OCI-LY7 (cell line): Measurements from ENCODE around the gene KDM1A.

ENCODE experiments used
- EZH2phosphoT487 ChIP-seq: fragments of 200-600 bp; sonication (generic); IDR thresholded peaks from 2 replicates; pipeline ENCODE4 v1.6.1; 2018; ENCODE audit warnings: low read depth, borderline replicate concordance, mild to moderate bottlenecking, mixed run types, antibody characterized with exemption, low read length, moderate library complexity, mixed read lengths
- TF ChIP-seq, protein P1 (sequence below): fragments of 200-600 bp; sonication (generic); conservative IDR thresholded peaks from 2 replicates; pipeline ENCODE4 v1.5.1; 2014; ENCODE audit warnings: mild to moderate bottlenecking, antibody characterized with exemption, low read length, moderate library complexity, mixed read lengths

DNA sequence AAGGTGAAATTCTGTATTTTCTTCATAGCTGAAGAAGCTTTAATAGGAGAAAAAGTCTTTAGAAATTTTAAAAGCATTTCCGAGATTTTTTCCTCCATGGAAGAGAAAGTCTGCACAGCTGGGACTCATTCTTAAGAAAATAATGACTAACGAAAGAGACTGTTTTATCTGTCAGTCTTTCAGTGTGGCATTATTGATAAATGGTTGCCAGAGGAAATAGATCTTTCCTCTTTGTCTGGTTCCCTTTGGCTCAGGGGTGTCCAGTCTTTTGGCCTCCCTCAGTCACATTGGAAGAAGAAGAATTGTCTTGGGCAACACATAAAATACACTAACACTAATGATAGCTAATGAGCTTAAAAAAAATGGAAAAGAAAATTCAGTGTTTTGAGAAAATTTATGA is 49.9 kb downstream of the KDM1A start:
- TF ChIP-seq, protein P1, sequence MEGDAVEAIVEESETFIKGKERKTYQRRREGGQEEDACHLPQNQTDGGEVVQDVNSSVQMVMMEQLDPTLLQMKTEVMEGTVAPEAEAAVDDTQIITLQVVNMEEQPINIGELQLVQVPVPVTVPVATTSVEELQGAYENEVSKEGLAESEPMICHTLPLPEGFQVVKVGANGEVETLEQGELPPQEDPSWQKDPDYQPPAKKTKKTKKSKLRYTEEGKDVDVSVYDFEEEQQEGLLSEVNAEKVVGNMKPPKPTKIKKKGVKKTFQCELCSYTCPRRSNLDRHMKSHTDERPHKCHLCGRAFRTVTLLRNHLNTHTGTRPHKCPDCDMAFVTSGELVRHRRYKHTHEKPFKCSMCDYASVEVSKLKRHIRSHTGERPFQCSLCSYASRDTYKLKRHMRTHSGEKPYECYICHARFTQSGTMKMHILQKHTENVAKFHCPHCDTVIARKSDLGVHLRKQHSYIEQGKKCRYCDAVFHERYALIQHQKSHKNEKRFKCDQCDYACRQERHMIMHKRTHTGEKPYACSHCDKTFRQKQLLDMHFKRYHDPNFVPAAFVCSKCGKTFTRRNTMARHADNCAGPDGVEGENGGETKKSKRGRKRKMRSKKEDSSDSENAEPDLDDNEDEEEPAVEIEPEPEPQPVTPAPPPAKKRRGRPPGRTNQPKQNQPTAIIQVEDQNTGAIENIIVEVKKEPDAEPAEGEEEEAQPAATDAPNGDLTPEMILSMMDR: no peak
- no peak for TF ChIP-seq EZH2phosphoT487
